Fibroblast of the aortic adventitia (primary cell): ENCODE results near the gene OR2T1. TPM values are rescaled to one million over a fixed set of nuclear protein-coding genes. Genes with fewer than 3 reads are reported as not detected.
"Not testable (repeated sequence)": the region's sequence is repeated elsewhere in the genome, so short reads cannot be mapped to it uniquely, and the experiment has no call there.

Experiments
- DNase-seq: peaks from one replicate; pipeline ENCODE4 v3.0.0-alpha.2; 2010; ENCODE audit warnings: low read depth
- H3K4me3 ChIP-seq: 2 replicates; pipeline ENCODE4 v1.5.1; 2011; ENCODE audit warnings: low read depth, mild to moderate bottlenecking, control low read depth, low read length, moderate library complexity
- CTCF ChIP-seq: IDR thresholded peaks from 2 replicates; pipeline ENCODE4 v1.5.1; 2011; ENCODE audit warnings: mild to moderate bottlenecking, low read length, control low read depth, inconsistent platforms; ENCODE audit not compliant: insufficient read depth
- total RNA-seq: library from RNA; depleted of rRNA; stranded (reverse); fragments of >200 nt; gene quantifications from 2 replicates; pipeline ENCODE4 v1.2.3, GENCODE V29; 2012; ENCODE audit warnings: low replicate concordance

Gene OR2T1
- total RNA-seq, 1 donor, result not detected

GRCh38 chr1:248416226-248416625, 13.4 kb downstream of the OR2T1 start:
- DNase-seq, result no peak
- TF ChIP-seq CTCF, result no peak
- no peak overlapping the region for H3K4me3 ChIP-seq

- DNase-seq, result no peak
- no peak for TF ChIP-seq CTCF
- H3K4me3 ChIP-seq, result no peak overlapping the region
Observed at GRCh38 chr1:248417854-248418253, 15.0 kb downstream of the OR2T1 start.

- no peak for DNase-seq
- no peak for TF ChIP-seq CTCF
- no peak overlapping the region for H3K4me3 ChIP-seq
Observed at GRCh38 chr1:248421384-248421783, 18.5 kb downstream of the OR2T1 start.

- DNase-seq, H3K4me3 ChIP-seq: not testable (repeated sequence)
Observed at GRCh38 chr1:248427526-248428191, 24.8 kb downstream of the OR2T1 start.

GRCh38 chr1:248428192-248428533, 25.3 kb downstream of the OR2T1 start:
- not testable (repeated sequence) for DNase-seq, H3K4me3 ChIP-seq

- not testable (repeated sequence) for H3K4me3 ChIP-seq, DNase-seq
Observed at GRCh38 chr1:248431683-248432082, 28.8 kb downstream of the OR2T1 start.

- not testable (repeated sequence) for DNase-seq, H3K4me3 ChIP-seq
Observed at GRCh38 chr1:248432201-248432600, 29.4 kb downstream of the OR2T1 start.

- H3K4me3 ChIP-seq, DNase-seq: not testable (repeated sequence)
Observed at GRCh38 chr1:248433811-248434415, 31.1 kb downstream of the OR2T1 start.

- not testable (repeated sequence) for H3K4me3 ChIP-seq
Observed at GRCh38 chr1:248434913-248435312, 32.1 kb downstream of the OR2T1 start.

GRCh38 chr1:248436303-248436702, 33.5 kb downstream of the OR2T1 start:
- not testable (repeated sequence) for H3K4me3 ChIP-seq

More at GRCh38 chr1:248434913-248435312, 32.1 kb downstream of the OR2T1 start:
- DNase-seq, result not testable (repeated sequence)

GRCh38 chr1:248438668-248439067, 35.8 kb downstream of the OR2T1 start:
- DNase-seq, H3K4me3 ChIP-seq: not testable (repeated sequence)

More at GRCh38 chr1:248436303-248436702, 33.5 kb downstream of the OR2T1 start:
- DNase-seq, result not testable (repeated sequence)

GRCh38 chr1:248439283-248439682, 36.4 kb downstream of the OR2T1 start:
- not testable (repeated sequence) for H3K4me3 ChIP-seq, DNase-seq

- not testable (repeated sequence) for H3K4me3 ChIP-seq, DNase-seq
Observed at GRCh38 chr1:248442500-248443277, 39.8 kb downstream of the OR2T1 start.

GRCh38 chr1:248444603-248445002, 41.8 kb downstream of the OR2T1 start:
- DNase-seq, H3K4me3 ChIP-seq: not testable (repeated sequence)

- not testable (repeated sequence) for DNase-seq, H3K4me3 ChIP-seq
Observed at GRCh38 chr1:248445399-248445798, 42.6 kb downstream of the OR2T1 start, which contains the start of gene OR2T2. TSS of gene OR2T2 (plus strand) at chr1:248445637. CDS start at chr1:248452798, 7,161 bp downstream.
